Endothelial cell of umbilical vein (primary cell): ENCODE data around the gene FOXO1. TPM values are rescaled to one million over a fixed set of nuclear protein-coding genes. Genes with fewer than 3 reads are reported as not detected.

Experiments
- BruUV-seq: library from RNA; stranded (reverse); fragments of 400-500 nt; replicated peaks from 2 replicates; lab custom pipeline; 2021; lab: Mats Ljungman, UMichigan
- CTCF ChIA-PET: fragments of 300-600, 350-600 bp; sonication (Branson Sonifier 250); formaldehyde crosslinking; loops from one replicate; lab custom pipeline; 2021; ENCODE audit warnings: antibody characterized with exemption, inconsistent platforms; lab: Charles Lee
- POLR2A ChIA-PET: fragments of 300-600, 350-600 bp; sonication (Branson Sonifier 250); formaldehyde crosslinking; loops from one replicate; lab custom pipeline; 2021; ENCODE audit warnings: antibody characterized with exemption, inconsistent platforms; lab: Charles Lee
- DNase-seq: peaks from one replicate; pipeline ENCODE4 v3.0.0-alpha.2; 2011; ENCODE audit warnings: low read depth, low spot score
- FAIRE-seq: peaks from 2 replicates; lab custom pipeline; 2011; peaks lifted over from hg19 to GRCh38; lab: Jason Lieb, UNC
- H2AFZ ChIP-seq: 2 replicates; pipeline ENCODE4 v1.6.0; 2012; ENCODE audit warnings: low read depth, low read length, control low read depth, inconsistent platforms
- H3K27ac ChIP-seq: 2 replicates; pipeline ENCODE4 v1.5.1; 2011; ENCODE audit warnings: low read depth, mild to moderate bottlenecking, control low read depth, low read length, moderate library complexity; ENCODE audit not compliant: insufficient read depth
- H3K27me3 ChIP-seq, 2 experiments: 2 replicates each; pipeline versions ENCODE4 v1.6.0 to v1.6.1; 2011; ENCODE audit warnings: low read length in 2 of 2, mixed read lengths in 1 of 2; ENCODE audit not compliant: control insufficient read depth in 2 of 2, insufficient read depth in 2 of 2
- H3K36me3 ChIP-seq, 2 experiments: 2 replicates in 1 of 2; 3 replicates in 1 of 2; pipeline ENCODE4 v1.5.1; 2011; ENCODE audit warnings: low read length in 2 of 2, mild to moderate bottlenecking in 1 of 2, moderate library complexity in 1 of 2; ENCODE audit not compliant: control insufficient read depth in 2 of 2, insufficient read depth in 2 of 2; ENCODE audit errors: extremely low read depth in 1 of 2
- H3K4me1 ChIP-seq: 3 replicates; pipeline ENCODE4 v1.5.1; 2011; ENCODE audit warnings: mild to moderate bottlenecking, low read length; ENCODE audit not compliant: control insufficient read depth, insufficient read depth; ENCODE audit errors: extremely low read depth
- H3K4me2 ChIP-seq: 2 replicates; pipeline ENCODE4 v1.6.1; 2011; ENCODE audit warnings: low read length, control low read depth, mixed read lengths; ENCODE audit not compliant: insufficient read depth
- H3K4me3 ChIP-seq, 3 experiments: fragments of 200-600 bp in 1 of 3; sonication (generic), shearing (Covaris generic) in 1 of 3; replicated peaks in 1 of 3; 2 replicates each; pipeline ENCODE4 v1.5.1; 2011 to 2016; ENCODE audit warnings: control low read depth in 3 of 3, low read length in 3 of 3, mild to moderate bottlenecking in 2 of 3, inconsistent platforms in 1 of 3, low read depth in 1 of 3, moderate library complexity in 1 of 3; ENCODE audit not compliant: insufficient read depth in 1 of 3
- H3K79me2 ChIP-seq: 2 replicates; pipeline ENCODE4 v1.6.0; 2012; ENCODE audit warnings: low read length, inconsistent platforms; ENCODE audit not compliant: control insufficient read depth, insufficient read depth
- H3K9ac ChIP-seq: replicated peaks from 2 replicates; pipeline ENCODE3; 2011; ENCODE audit warnings: low read length, control low read depth; ENCODE audit not compliant: insufficient read depth; ENCODE audit errors: extremely low read depth
- H3K9me1 ChIP-seq: replicated peaks from 3 replicates; pipeline ENCODE4 v1.6.0; 2011; ENCODE audit warnings: mild to moderate bottlenecking, low read length; ENCODE audit not compliant: control insufficient read depth, insufficient read depth; ENCODE audit errors: extremely low read depth
- H3K9me3 ChIP-seq: replicated peaks from 2 replicates; pipeline ENCODE4 v1.5.1; 2012; ENCODE audit warnings: low read length, inconsistent platforms; ENCODE audit not compliant: control insufficient read depth, insufficient read depth
- H4K20me1 ChIP-seq: replicated peaks from 2 replicates; pipeline ENCODE3; 2011; ENCODE audit warnings: mild to moderate bottlenecking, low read length; ENCODE audit not compliant: control insufficient read depth, insufficient read depth; ENCODE audit errors: extremely low read depth
- CTCF ChIP-seq, 2 donors: IDR thresholded peaks; 1 replicate in 1 of 2; 2 replicates in 1 of 2; pipeline ENCODE4 v1.5.1; 2011; ENCODE audit warnings: low read length in 2 of 2, mild to moderate bottlenecking in 2 of 2, moderate library complexity in 2 of 2, control low read depth in 1 of 2, inconsistent platforms in 1 of 2, low read depth in 1 of 2; ENCODE audit not compliant: insufficient read depth in 1 of 2; ENCODE audit errors: extremely low read depth in 1 of 2
- EZH2 ChIP-seq: IDR thresholded peaks from 2 replicates; pipeline ENCODE4 v1.6.1; 2012; ENCODE audit warnings: borderline replicate concordance, low read depth, mild to moderate bottlenecking, moderate library complexity, low read length, inconsistent platforms; ENCODE audit not compliant: severe bottlenecking
- FOS ChIP-seq: IDR thresholded peaks from 2 replicates; pipeline ENCODE4 v1.6.1; 2011; ENCODE audit warnings: mild to moderate bottlenecking, low read length, moderate library complexity, borderline replicate concordance; ENCODE audit not compliant: insufficient read depth
- GATA2 ChIP-seq: IDR thresholded peaks from 2 replicates; pipeline ENCODE4 v1.7.0; 2011; ENCODE audit warnings: low read depth, mild to moderate bottlenecking, moderate library complexity, mixed read lengths, low read length; ENCODE audit not compliant: insufficient read length, insufficient read depth
- JUN ChIP-seq: IDR thresholded peaks from 2 replicates; pipeline ENCODE4 v1.6.1; 2011; ENCODE audit warnings: borderline replicate concordance, low read depth; ENCODE audit not compliant: insufficient read length, insufficient read depth
- MAX ChIP-seq: IDR thresholded peaks from 2 replicates; pipeline ENCODE4 v1.6.1; 2011; ENCODE audit not compliant: insufficient read depth, insufficient read length
- POLR2A ChIP-seq: IDR thresholded peaks from 2 replicates; pipeline ENCODE4 v1.6.1; 2012; ENCODE audit warnings: low read depth, mild to moderate bottlenecking, control low read depth, low read length
- POLR2AphosphoS5 ChIP-seq: IDR thresholded peaks from 2 replicates; pipeline ENCODE4 v1.6.1; 2012; ENCODE audit warnings: low read depth, mild to moderate bottlenecking, control low read depth, low read length, moderate library complexity; ENCODE audit not compliant: insufficient read depth
- dilution Hi-C: fragments of 300-500 bp; cut with MboI; formaldehyde crosslinking; loops from one replicate; pipeline ENCODE4 v1.15.0; 2019; ENCODE audit warnings: low sequenced_read_pairs; ENCODE audit not compliant: extremely low pct_ligation_motif_present
- intact Hi-C: fragments of 100-400 bp; cut with micrococcal nuclease; formaldehyde crosslinking; loops from one replicate; pipeline ENCODE4 v1.10.0; 2022
- polyA plus RNA-seq, 4 experiments: library from polyadenylated mRNA; depleted of rRNA in 3 of 4; stranded (reverse) in 3 of 4; unstranded in 1 of 4; fragments of >200 nt; gene quantifications; 2 replicates each; pipeline versions ENCODE4 v1.2.1 to v1.2.3, GENCODE V29; 2011 to 2012; ENCODE audit warnings: missing spikeins in 1 of 4
- total RNA-seq: library from RNA; stranded (reverse); gene quantifications from 2 replicates; pipeline ENCODE4 v1.2.3, GENCODE V29; 2021

FOXO1 gene
- total and polyA plus RNA-seq, 2 donors (not counting 3 experiments of a cell fraction or from before 2014, with no cell fraction given) = 44.7 to 48.5 TPM

- TF ChIP-seq GATA2 (no peak), POLR2A (no peak), CTCF (IDR thresholded peaks at IDR 0.05; ENCODE audit: extremely low read depth in 1 of 2, insufficient read depth in 1 of 2, low read depth in 1 of 2, low read length in 2 of 2) (no peak), JUN (no peak), FOS (no peak), POLR2AphosphoS5 (no peak), EZH2 (no peak), MAX (no peak)
- peaks cover 95% of the 10 kb centered on the region for H3K79me2 ChIP-seq
- H3K9me3 ChIP-seq = no peaks in the 10 kb centered on the region
- intact Hi-C loops (no loop called here), dilution Hi-C loops (no loop called here)
- H3K27ac ChIP-seq = no peak overlapping the region
- H3K4me3 ChIP-seq = no peak overlapping the region
- peaks cover 0 to 2% of the 10 kb centered on the region in 2 experiments for H3K36me3 ChIP-seq
- no TSS peak for BruUV-seq
- no peaks in the 10 kb centered on the region for H3K9me1 ChIP-seq
- FAIRE-seq (no peak), DNase-seq (no peak)
- ChIA-PET CTCF (interaction anchor here (0.9 kb wide), 1 partner anchor 9 kb away, joined by 3 read pairs; no protein-coding TSS in a partner anchor), POLR2A (no interaction called here)
- no peaks in the 10 kb centered on the region for H3K27me3 ChIP-seq
- H2AFZ ChIP-seq = no peak overlapping the region
- no peak overlapping the region for H3K9ac ChIP-seq
- H4K20me1 ChIP-seq = no peaks in the 10 kb centered on the region
- peaks cover 36% of the 10 kb centered on the region for H3K4me1 ChIP-seq
- H3K4me2 ChIP-seq = no peak overlapping the region
Observed at GRCh38 chr13:40572961-40573360, 93.5 kb downstream of the FOXO1 start.
